ENCODE data around the gene FRYL. TPM values are rescaled to one million over a fixed set of nuclear protein-coding genes. Genes with fewer than 3 reads are reported as not detected.

The FRYL gene
- total and polyA plus RNA-seq, 2 of the 13 experiments (the other 11 are each of a cell fraction or from before 2014, with no cell fraction given) = 9.7 to 19.6 TPM

- POLR2A ChIA-PET = no interaction called here
- Histone ChIP-seq H3K4me1 (ENCODE audit: insufficient read depth, low read length) (0 out of 2 replicates have a peak, but pooled peaks cover 6% of the 10 kb centered on the region), H4K20me1 (ENCODE audit: insufficient read depth, low read length) (no peaks in the 10 kb centered on the region), H3K4me3 (replicated peaks in 1 of 3; ENCODE audit: insufficient read depth in 1 of 3, low read depth in 2 of 3, low read length in 3 of 3) (no peak overlapping the region), H2AFZ (ENCODE audit: low read length) (no peak overlapping the region), H3K4me2 (ENCODE audit: low read depth, low read length) (no peak overlapping the region), H3K27ac (ENCODE audit: extremely low read length, insufficient read depth, low read length) (no peak overlapping the region), H3K79me2 (ENCODE audit: insufficient read depth, low read length) (peaks cover 2% of the 10 kb centered on the region), H3K36me3 (replicated peaks in 1 of 2; ENCODE audit: control insufficient read depth in 1 of 2, insufficient read depth in 2 of 2, low read length in 2 of 2) (0 out of 5 replicates have a peak, but pooled peaks cover 0 to 2% of the 10 kb centered on the region in 2 experiments), H3K9ac (ENCODE audit: insufficient read depth, low read depth, low read length) (no peak overlapping the region), H3K9me3 (ENCODE audit: low read length) (no peaks in the 10 kb centered on the region), H3K27me3 (ENCODE audit: control insufficient read depth in 1 of 2, insufficient read depth in 2 of 2, low read length in 2 of 2) (no peaks in the 10 kb centered on the region)
- TF ChIP-seq ZNF432 (CRISPR knock-in tag; IDR thresholded peaks at IDR 0.05; ENCODE audit: borderline replicate concordance) = no peak
- in situ Hi-C loops (cut with HindIII; ENCODE audit: extremely low pct_ligation_motif_present, low pct_unique_long_range_greater_than_20kb) (no loop called here), intact Hi-C loops (cut with micrococcal nuclease; ENCODE audit: unreplicated experiment) (no loop called here)
- no TSS peak for BruUV-seq (replicated peaks)
- no peak for DNase-seq (ENCODE audit: low spot score)
- ATAC-seq = no peak
- WGBS (ENCODE audit: low lambda C conversion rate) = 92% methylated on average over 1 of the region's 1 CpG
- CTCF ChIA-PET (ENCODE audit: low intra/inter-chr PET ratio, low total read pairs) = no interaction called here
- no peak for FAIRE-seq
Measured at GRCh38 chr4:48709901-48710300, 70.2 kb downstream of the FRYL start.

GRCh38 chr4:48708610-48709009 is 71.5 kb downstream of the FRYL start:
- Histone ChIP-seq H3K4me1 (ENCODE audit: insufficient read depth, low read length) (0 out of 2 replicates have a peak, but pooled peaks cover 6% of the 10 kb centered on the region), H2AFZ (ENCODE audit: low read length) (no peak overlapping the region), H3K27ac (ENCODE audit: extremely low read length, insufficient read depth, low read length) (no peak overlapping the region), H3K27me3 (ENCODE audit: control insufficient read depth in 1 of 2, insufficient read depth in 2 of 2, low read length in 2 of 2) (no peaks in the 10 kb centered on the region), H3K4me3 (replicated peaks in 1 of 3; ENCODE audit: insufficient read depth in 1 of 3, low read depth in 2 of 3, low read length in 3 of 3) (no peak overlapping the region), H3K9ac (ENCODE audit: insufficient read depth, low read depth, low read length) (no peak overlapping the region), H3K4me2 (ENCODE audit: low read depth, low read length) (no peak overlapping the region), H3K36me3 (replicated peaks in 1 of 2; ENCODE audit: control insufficient read depth in 1 of 2, insufficient read depth in 2 of 2, low read length in 2 of 2) (0 out of 5 replicates have a peak, but pooled peaks cover 0 to 2% of the 10 kb centered on the region in 2 experiments), H3K9me3 (ENCODE audit: low read length) (no peaks in the 10 kb centered on the region), H3K79me2 (ENCODE audit: insufficient read depth, low read length) (peaks cover 2% of the 10 kb centered on the region), H4K20me1 (ENCODE audit: insufficient read depth, low read length) (no peaks in the 10 kb centered on the region)
- intact Hi-C loops (cut with micrococcal nuclease; ENCODE audit: unreplicated experiment) = no loop called here
- no peak for TF ChIP-seq ZNF331 (CRISPR knock-in tag; IDR thresholded peaks at IDR 0.05)
- TF ChIP-seq TGIF2 (CRISPR knock-in tag; IDR thresholded peaks at IDR 0.05) = no peak
- TF ChIP-seq CEBPB (IDR thresholded peaks at IDR 0.05; ENCODE audit: borderline replicate concordance, low read depth, low read length) = peak; percentile 20; the same call in 1 of the 2 replicates
- TF ChIP-seq ZNF709 (CRISPR knock-in tag; IDR thresholded peaks at IDR 0.05) = no peak
- TF ChIP-seq AHR (CRISPR knock-in tag; IDR thresholded peaks at IDR 0.05) = no peak
- no peak for TF ChIP-seq ZKSCAN5 (CRISPR knock-in tag; IDR thresholded peaks at IDR 0.05)
- no peak for TF ChIP-seq TOE1 (CRISPR knock-in tag; IDR thresholded peaks at IDR 0.05)
- peak; percentile 69 for TF ChIP-seq ZNF121 (CRISPR knock-in tag; IDR thresholded peaks at IDR 0.05)
- ATAC-seq (no peak), DNase-seq (ENCODE audit: low spot score) (no peak), FAIRE-seq (no peak)
- in situ Hi-C loops (cut with HindIII; ENCODE audit: extremely low pct_ligation_motif_present, low pct_unique_long_range_greater_than_20kb) = no loop called here
- ChIA-PET CTCF (ENCODE audit: low intra/inter-chr PET ratio, low total read pairs) (no interaction called here), POLR2A (no interaction called here)
- 100% methylated on average over 7 of the region's 7 CpGs for WGBS (ENCODE audit: low lambda C conversion rate)
- BruUV-seq (replicated peaks) = no TSS peak

Data from HepG2 (cell line).